ENCODE measurements around the gene INPP5E.
"Not testable (repeated sequence)": the region's sequence is repeated elsewhere in the genome, so short reads cannot be mapped to it uniquely, and the experiment has no call there.

Gene INPP5E

GRCh38 chr9:136421791-136422190 is 17.9 kb downstream of the INPP5E start:
- Mint-ChIP-seq H3K27ac (no peak overlapping the region), H3K27me3 (no peaks in the 10 kb centered on the region), H3K9me3 (no peaks in the 10 kb centered on the region), H3K4me1 (ENCODE audit: low read depth) (no peaks in the 10 kb centered on the region), H3K4me3 (no peak overlapping the region), H3K36me3 (ENCODE audit: low read depth) (peaks cover 98% of the 10 kb centered on the region)
- intact Hi-C loops (cut with micrococcal nuclease) = no loop called here

- Mint-ChIP-seq H3K36me3 (ENCODE audit: low read depth) (peaks cover 100% of the 10 kb centered on the region), H3K27me3 (no peaks in the 10 kb centered on the region), H3K4me3 (no peak overlapping the region), H3K27ac (no peak overlapping the region), H3K4me1 (ENCODE audit: low read depth) (no peaks in the 10 kb centered on the region), H3K9me3 (no peaks in the 10 kb centered on the region)
- intact Hi-C loops (cut with micrococcal nuclease) = no loop called here
Measured at GRCh38 chr9:136419092-136419420, 20.6 kb downstream of the INPP5E start.

GRCh38 chr9:136418182-136419091 is 21.2 kb downstream of the INPP5E start:
- Mint-ChIP-seq H3K36me3 (ENCODE audit: low read depth) (peaks cover 100% of the 10 kb centered on the region), H3K27me3 (no peaks in the 10 kb centered on the region), H3K9me3 (no peaks in the 10 kb centered on the region), H3K27ac (no peak overlapping the region), H3K4me1 (ENCODE audit: low read depth) (no peaks in the 10 kb centered on the region), H3K4me3 (no peak overlapping the region)
- intact Hi-C loops (cut with micrococcal nuclease) = no loop called here

- Mint-ChIP-seq H3K27ac (no peak overlapping the region), H3K27me3 (no peaks in the 10 kb centered on the region), H3K4me3 (no peak overlapping the region), H3K4me1 (ENCODE audit: low read depth) (peaks cover 2% of the 10 kb centered on the region), H3K9me3 (no peaks in the 10 kb centered on the region), H3K36me3 (ENCODE audit: low read depth) (peaks cover 100% of the 10 kb centered on the region)
- intact Hi-C loops (cut with micrococcal nuclease) = no loop called here
Measured at GRCh38 chr9:136416914-136417313, 22.7 kb downstream of the INPP5E start.

GRCh38 chr9:136416427-136416826 is 23.2 kb downstream of the INPP5E start:
- Mint-ChIP-seq H3K27me3 (no peaks in the 10 kb centered on the region), H3K4me3 (no peak overlapping the region), H3K4me1 (ENCODE audit: low read depth) (peaks cover 7% of the 10 kb centered on the region), H3K27ac (no peak overlapping the region), H3K36me3 (ENCODE audit: low read depth) (peaks cover 95% of the 10 kb centered on the region), H3K9me3 (no peaks in the 10 kb centered on the region)
- intact Hi-C loops (cut with micrococcal nuclease) = no loop called here

GRCh38 chr9:136412962-136413361 is 26.7 kb downstream of the INPP5E start:
- Mint-ChIP-seq H3K36me3 (ENCODE audit: low read depth) (peaks cover 86% of the 10 kb centered on the region), H3K27ac (no peak overlapping the region), H3K4me1 (ENCODE audit: low read depth) (peaks cover 34% of the 10 kb centered on the region), H3K9me3 (no peaks in the 10 kb centered on the region), H3K27me3 (no peaks in the 10 kb centered on the region), H3K4me3 (no peak overlapping the region)
- intact Hi-C loops (cut with micrococcal nuclease) = no loop called here

GRCh38 chr9:136411378-136411777 is 28.3 kb downstream of the INPP5E start:
- H3K9me3 Mint-ChIP-seq = no peaks in the 10 kb centered on the region
- peak overlapping the region; percentile 89 for H3K27ac Mint-ChIP-seq
- peaks cover 86% of the 10 kb centered on the region for H3K36me3 Mint-ChIP-seq (ENCODE audit: low read depth)
- no peaks in the 10 kb centered on the region for H3K27me3 Mint-ChIP-seq
- peak overlapping the region; percentile 88 for H3K4me3 Mint-ChIP-seq
- intact Hi-C loops (cut with micrococcal nuclease) = no loop called here
- peaks cover 37% of the 10 kb centered on the region for H3K4me1 Mint-ChIP-seq (ENCODE audit: low read depth)

- Mint-ChIP-seq H3K27ac (peak within 1 kb of the TSS; percentile 89), H3K4me3 (peak within 1 kb of the TSS; percentile 88), H3K9me3 (no peaks in the 10 kb centered on the region), H3K27me3 (no peaks in the 10 kb centered on the region), H3K4me1 (ENCODE audit: low read depth) (peaks cover 37% of the 10 kb centered on the region), H3K36me3 (ENCODE audit: low read depth) (peaks cover 86% of the 10 kb centered on the region)
- intact Hi-C loops (cut with micrococcal nuclease) = no loop called here
Measured at GRCh38 chr9:136410500-136411287, 29.0 kb downstream of the INPP5E start, which contains the start of the genes ENTR1 and PMPCA. Gene ENTR1, minus strand, starts transcription at chr9:136410614. Its CDS starts 217 bp downstream, at chr9:136410397. Gene PMPCA, plus strand, starts transcription at chr9:136410658. Its CDS starts 11 bp downstream, at chr9:136410669.

GRCh38 chr9:136409557-136410455 is 29.8 kb downstream of the INPP5E start:
- peak overlapping the region; percentile 88 for H3K4me3 Mint-ChIP-seq
- no peaks in the 10 kb centered on the region for H3K9me3 Mint-ChIP-seq
- intact Hi-C loops (cut with micrococcal nuclease) = loop anchor here (10.0 kb wide), 1 partner anchor 75 kb away; the partner anchor contains the start of gene SEC16A
- no peaks in the 10 kb centered on the region for H3K27me3 Mint-ChIP-seq
- H3K4me1 Mint-ChIP-seq (ENCODE audit: low read depth) = peaks cover 40% of the 10 kb centered on the region
- H3K36me3 Mint-ChIP-seq (ENCODE audit: low read depth) = peaks cover 86% of the 10 kb centered on the region
- peak overlapping the region; percentile 89 for H3K27ac Mint-ChIP-seq

GRCh38 chr9:136407911-136408310 is 31.7 kb downstream of the INPP5E start:
- peak overlapping the region; percentile 89 for H3K27ac Mint-ChIP-seq
- peaks cover 86% of the 10 kb centered on the region for H3K36me3 Mint-ChIP-seq (ENCODE audit: low read depth)
- H3K4me3 Mint-ChIP-seq = no peak overlapping the region
- no peaks in the 10 kb centered on the region for H3K9me3 Mint-ChIP-seq
- intact Hi-C loops (cut with micrococcal nuclease) = loop anchor here (10.0 kb wide), 1 partner anchor 77 kb away; the partner anchor contains the start of gene SEC16A
- peaks cover 51% of the 10 kb centered on the region for H3K4me1 Mint-ChIP-seq (ENCODE audit: low read depth)
- H3K27me3 Mint-ChIP-seq = no peaks in the 10 kb centered on the region

GRCh38 chr9:136407061-136407460 is 32.6 kb downstream of the INPP5E start:
- H3K4me3 Mint-ChIP-seq = not testable (repeated sequence)
- intact Hi-C loops (cut with micrococcal nuclease) = loop anchor here (10.0 kb wide), 1 partner anchor 78 kb away; the partner anchor contains the start of gene SEC16A

GRCh38 chr9:136405904-136406303 is 33.7 kb downstream of the INPP5E start:
- peaks cover 92% of the 10 kb centered on the region for H3K36me3 Mint-ChIP-seq (ENCODE audit: low read depth)
- not testable (repeated sequence) for H3K4me3 Mint-ChIP-seq, H3K27ac Mint-ChIP-seq, H3K9me3 Mint-ChIP-seq, H3K27me3 Mint-ChIP-seq
- H3K4me1 Mint-ChIP-seq (ENCODE audit: low read depth) = peaks cover 39% of the 10 kb centered on the region
- intact Hi-C loops (cut with micrococcal nuclease) = loop anchor here (10.0 kb wide), 1 partner anchor 79 kb away; the partner anchor contains the start of gene SEC16A

More at GRCh38 chr9:136407061-136407460, 32.6 kb downstream of the INPP5E start:
- not testable (repeated sequence) for H3K9me3 Mint-ChIP-seq, H3K27me3 Mint-ChIP-seq, H3K27ac Mint-ChIP-seq
- Mint-ChIP-seq H3K4me1 (ENCODE audit: low read depth) (peaks cover 51% of the 10 kb centered on the region), H3K36me3 (ENCODE audit: low read depth) (peaks cover 86% of the 10 kb centered on the region)

GRCh38 chr9:136405481-136405880 is 34.2 kb downstream of the INPP5E start:
- intact Hi-C loops (cut with micrococcal nuclease) = loop anchor here (10.0 kb wide), 1 partner anchor 79 kb away; the partner anchor contains the start of gene SEC16A
- no peak overlapping the region for H3K27ac Mint-ChIP-seq
- H3K9me3 Mint-ChIP-seq = no peaks in the 10 kb centered on the region
- H3K4me1 Mint-ChIP-seq (ENCODE audit: low read depth) = peaks cover 41% of the 10 kb centered on the region
- H3K27me3 Mint-ChIP-seq = no peaks in the 10 kb centered on the region
- H3K4me3 Mint-ChIP-seq = no peak overlapping the region
- peaks cover 88% of the 10 kb centered on the region for H3K36me3 Mint-ChIP-seq (ENCODE audit: low read depth)
